Measurements from ENCODE around the gene TMEM163. TPM values are rescaled to one million over a fixed set of nuclear protein-coding genes. Genes with fewer than 3 reads are reported as not detected.

Gene TMEM163
- total RNA-seq (2022): 2.5 and 3.5 TPM in 2 replicates
- Bru-seq, nascent RNA: percentile 46 among the genes with signal in this experiment
- percentile 30 among the genes with signal in this experiment for BruChase-seq, experiment 1, labeled RNA remaining after a 6-hour chase
- percentile 28 among the genes with signal in this experiment for BruChase-seq, experiment 2, labeled RNA remaining after a 2-hour chase
- long read RNA-seq, partial matches to known transcripts: 0 of 4 reads
- long read RNA-seq, other reads (novel, unspliced or antisense): 3 of 4 reads

- TF ChIP-seq CTCF (IDR thresholded peaks at IDR 0.05; ENCODE audit: unreplicated experiment): no peak
- H3K27me3 Mint-ChIP-seq (ENCODE audit: unreplicated experiment): peaks cover 63% of the 10 kb centered on the region
- peaks cover 21% of the 10 kb centered on the region for H3K36me3 Mint-ChIP-seq (ENCODE audit: insufficient read depth, unreplicated experiment)
- no peaks in the 10 kb centered on the region for H3K9me3 Mint-ChIP-seq (ENCODE audit: low read depth, unreplicated experiment)
- H3K4me1 Mint-ChIP-seq (ENCODE audit: low read depth, unreplicated experiment): peaks cover 15% of the 10 kb centered on the region
- no TSS peak for BruUV-seq (replicated peaks)
- peak within 1 kb of the TSS; percentile 79 for H3K4me3 Mint-ChIP-seq (ENCODE audit: low read depth, unreplicated experiment)
- CTCF ChIA-PET: interaction anchor here (0.6 to 1.7 kb wide), 2 partner anchors 15 to 182 kb away, joined by 3 to 4 read pairs; no protein-coding TSS in a partner anchor
- peak; percentile 56 for DNase-seq
- H3K27ac Mint-ChIP-seq (ENCODE audit: unreplicated experiment): no peak within 1 kb of the TSS
- intact Hi-C loops (cut with micrococcal nuclease; ENCODE audit: unreplicated experiment): no loop called here
Measured at GRCh38 chr2:134718817-134719814, at the start of gene TMEM163. Gene TMEM163 (minus strand): TSS chr2:134719000.

- Mint-ChIP-seq H3K4me1 (ENCODE audit: low read depth, unreplicated experiment) (no peaks in the 10 kb centered on the region), H3K27me3 (ENCODE audit: unreplicated experiment) (no peaks in the 10 kb centered on the region), H3K4me3 (ENCODE audit: low read depth, unreplicated experiment) (no peak overlapping the region), H3K9me3 (ENCODE audit: low read depth, unreplicated experiment) (no peaks in the 10 kb centered on the region), H3K27ac (ENCODE audit: unreplicated experiment) (no peak overlapping the region), H3K36me3 (ENCODE audit: insufficient read depth, unreplicated experiment) (no peaks in the 10 kb centered on the region)
- CTCF ChIA-PET: interaction anchor here (1.2 kb wide), 1 partner anchor 9 kb away, joined by 3 read pairs; no protein-coding TSS in a partner anchor
- DNase-seq: no peak
- no TSS peak for BruUV-seq (replicated peaks)
- TF ChIP-seq CTCF (IDR thresholded peaks at IDR 0.05; ENCODE audit: unreplicated experiment): no peak
- intact Hi-C loops (cut with micrococcal nuclease; ENCODE audit: unreplicated experiment): no loop called here
Measured at GRCh38 chr2:134766583-134766982, 47.8 kb upstream of the TMEM163 start.

GRCh38 chr2:134765987-134766386 is 47.2 kb upstream of the TMEM163 start:
- Mint-ChIP-seq H3K4me3 (ENCODE audit: low read depth, unreplicated experiment) (no peak overlapping the region), H3K27ac (ENCODE audit: unreplicated experiment) (no peak overlapping the region), H3K4me1 (ENCODE audit: low read depth, unreplicated experiment) (no peaks in the 10 kb centered on the region), H3K9me3 (ENCODE audit: low read depth, unreplicated experiment) (no peaks in the 10 kb centered on the region), H3K27me3 (ENCODE audit: unreplicated experiment) (no peaks in the 10 kb centered on the region), H3K36me3 (ENCODE audit: insufficient read depth, unreplicated experiment) (no peaks in the 10 kb centered on the region)
- intact Hi-C loops (cut with micrococcal nuclease; ENCODE audit: unreplicated experiment): no loop called here
- no peak for DNase-seq
- no TSS peak for BruUV-seq (replicated peaks)
- no peak for TF ChIP-seq CTCF (IDR thresholded peaks at IDR 0.05; ENCODE audit: unreplicated experiment)
- CTCF ChIA-PET: interaction anchor here (1.2 kb wide), 2 partner anchors 9 to 24 kb away, joined by 3 read pairs; no protein-coding TSS in a partner anchor

- intact Hi-C loops (cut with micrococcal nuclease; ENCODE audit: unreplicated experiment): no loop called here
- CTCF ChIA-PET: interaction anchor here (0.6 to 0.7 kb wide), 4 partner anchors 103 to 184 kb away, joined by 3 to 9 read pairs (median 5); no protein-coding TSS in a partner anchor
- TF ChIP-seq CTCF (IDR thresholded peaks at IDR 0.05; ENCODE audit: unreplicated experiment): no peak
Measured at GRCh38 chr2:134764164-134764563, 45.4 kb upstream of the TMEM163 start.

More at GRCh38 chr2:134764164-134764563, 45.4 kb upstream of the TMEM163 start:
- Mint-ChIP-seq H3K4me1 (ENCODE audit: low read depth, unreplicated experiment) (no peaks in the 10 kb centered on the region), H3K27ac (ENCODE audit: unreplicated experiment) (no peak overlapping the region), H3K27me3 (ENCODE audit: unreplicated experiment) (no peaks in the 10 kb centered on the region), H3K4me3 (ENCODE audit: low read depth, unreplicated experiment) (no peak overlapping the region), H3K9me3 (ENCODE audit: low read depth, unreplicated experiment) (no peaks in the 10 kb centered on the region), H3K36me3 (ENCODE audit: insufficient read depth, unreplicated experiment) (no peaks in the 10 kb centered on the region)
- no TSS peak for BruUV-seq (replicated peaks)
- DNase-seq: no peak

Data from Calu3 (cell line).